ENCODE measurements around the gene ZDHHC13. TPM values are rescaled to one million over a fixed set of nuclear protein-coding genes. Genes with fewer than 3 reads are reported as not detected.

Gene ZDHHC13
- total RNA-seq, 1 experiment from 2014 or later, result 20.9 TPM

- no peak for TF ChIP-seq ATF6 (CRISPR knock-in tag; IDR thresholded peaks at IDR 0.05)
Measured at GRCh38 chr11:19101796-19102520, 15.0 kb upstream of the ZDHHC13 start (continued).

GRCh38 chr11:19102521-19102900, 14.5 kb upstream of the ZDHHC13 start:
- CTCF ChIA-PET, result no interaction called here
- peaks cover 15% of the 10 kb centered on the region for H3K4me1 Mint-ChIP-seq

More at GRCh38 chr11:19102521-19102900, 14.5 kb upstream of the ZDHHC13 start:
- Mint-ChIP-seq H3K27me3 (ENCODE audit: low read depth) (0 out of 2 replicates have a peak, but pooled peaks cover 6% of the 10 kb centered on the region), H3K9me3 (peaks cover 13% of the 10 kb centered on the region), H3K4me3 (no peak overlapping the region), H3K27ac (no peak overlapping the region), H3K36me3 (no peaks in the 10 kb centered on the region)
- DNase-seq (ENCODE audit: low spot score) (no peak), ATAC-seq (no peak)
- POLR2A ChIA-PET, result no interaction called here
- no peak for TF ChIP-seq TP53 (CRISPR knock-in tag; IDR thresholded peaks at IDR 0.05)
- no peak for TF ChIP-seq SOX15 (CRISPR knock-in tag; IDR thresholded peaks at IDR 0.05)
- TF ChIP-seq ZNF121 (CRISPR knock-in tag; IDR thresholded peaks at IDR 0.05), result no peak
- no peak for TF ChIP-seq USF2 (CRISPR knock-in tag; IDR thresholded peaks at IDR 0.05)
- no peak for TF ChIP-seq MLX (CRISPR knock-in tag; IDR thresholded peaks at IDR 0.05)
- no peak for TF ChIP-seq SP1 (CRISPR knock-in tag; conservative IDR thresholded peaks at IDR 0.05)
- TF ChIP-seq ZNF232 (CRISPR knock-in tag; IDR thresholded peaks at IDR 0.05), result no peak
- TF ChIP-seq CTCF (IDR thresholded peaks at IDR 0.05), result no peak
- TF ChIP-seq GTF2I (CRISPR knock-in tag; conservative IDR thresholded peaks at IDR 0.05), result no peak
- no peak for TF ChIP-seq OVOL2 (CRISPR knock-in tag; IDR thresholded peaks at IDR 0.05; ENCODE audit: borderline replicate concordance)
- TF ChIP-seq ZNF263 (CRISPR knock-in tag; IDR thresholded peaks at IDR 0.05; ENCODE audit: low read depth), result no peak
- TF ChIP-seq CREM (CRISPR knock-in tag; IDR thresholded peaks at IDR 0.05), result no peak
- no peak for TF ChIP-seq IRF2 (CRISPR knock-in tag; IDR thresholded peaks at IDR 0.05; ENCODE audit: borderline replicate concordance, low read depth)
- TF ChIP-seq JAZF1 (CRISPR knock-in tag; IDR thresholded peaks at IDR 0.05), result no peak
- TF ChIP-seq PRDM15 (CRISPR knock-in tag; IDR thresholded peaks at IDR 0.05), result no peak
- TF ChIP-seq NR1H2 (CRISPR knock-in tag; IDR thresholded peaks at IDR 0.05), result no peak
- no peak for TF ChIP-seq GRHL2 (CRISPR knock-in tag; IDR thresholded peaks at IDR 0.05; ENCODE audit: insufficient replicate concordance, severe bottlenecking)
- no peak for TF ChIP-seq CBFB (CRISPR knock-in tag; IDR thresholded peaks at IDR 0.05; ENCODE audit: low read depth)

All from WTC11 (cell line).